Stimulated activated CD4-positive, alpha-beta T cell treated with anti-CD3 and anti-CD28 coated beads, Interleukin-1b, Interleukin-23, amount 100 ng/mL, for 24 hours (primary cell): ENCODE data around the gene CREB3L1.
A peak's percentile ranks its signal among the peaks of the same experiment; 100 is the strongest.

Experiments
- DNase-seq, 4 experiments: peaks; one replicate each; pipeline ENCODE4 v3.0.0-alpha.2; 2020; ENCODE audit warnings: low read depth in 4 of 4, low spot score in 1 of 4

Gene CREB3L1

DNA sequence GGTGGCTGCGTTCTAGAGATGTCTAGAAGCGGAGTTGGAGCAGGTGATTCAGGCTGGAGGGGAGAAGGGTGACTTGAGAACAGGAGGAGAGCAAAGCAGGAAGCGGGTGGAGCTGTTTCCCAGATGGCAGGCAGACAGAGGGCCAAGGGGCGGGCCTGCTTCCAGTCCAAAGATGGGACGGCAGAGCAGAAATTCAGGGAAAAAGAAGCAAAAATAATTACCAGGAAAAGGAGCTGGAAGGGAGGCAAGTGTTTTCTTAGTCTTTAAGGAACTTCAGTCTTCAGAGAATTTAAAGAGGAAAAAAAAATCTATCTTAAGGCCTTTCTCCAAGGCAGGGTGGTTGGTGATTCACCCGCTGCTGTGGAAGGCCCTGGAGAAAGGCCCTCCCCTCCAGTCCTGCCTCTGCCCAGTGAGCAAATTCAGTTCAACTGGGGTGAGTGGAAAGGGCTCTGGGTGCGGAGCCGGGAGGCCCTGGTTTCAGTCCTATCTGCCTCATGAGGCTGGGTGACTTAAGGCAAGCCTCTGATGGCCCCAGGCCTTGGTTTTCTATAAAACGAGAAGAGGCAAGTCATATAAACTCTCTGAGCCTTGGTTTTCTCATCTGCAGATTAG lies 4.5 kb upstream of the CREB3L1 start:
- DNase-seq: no peak

DNA sequence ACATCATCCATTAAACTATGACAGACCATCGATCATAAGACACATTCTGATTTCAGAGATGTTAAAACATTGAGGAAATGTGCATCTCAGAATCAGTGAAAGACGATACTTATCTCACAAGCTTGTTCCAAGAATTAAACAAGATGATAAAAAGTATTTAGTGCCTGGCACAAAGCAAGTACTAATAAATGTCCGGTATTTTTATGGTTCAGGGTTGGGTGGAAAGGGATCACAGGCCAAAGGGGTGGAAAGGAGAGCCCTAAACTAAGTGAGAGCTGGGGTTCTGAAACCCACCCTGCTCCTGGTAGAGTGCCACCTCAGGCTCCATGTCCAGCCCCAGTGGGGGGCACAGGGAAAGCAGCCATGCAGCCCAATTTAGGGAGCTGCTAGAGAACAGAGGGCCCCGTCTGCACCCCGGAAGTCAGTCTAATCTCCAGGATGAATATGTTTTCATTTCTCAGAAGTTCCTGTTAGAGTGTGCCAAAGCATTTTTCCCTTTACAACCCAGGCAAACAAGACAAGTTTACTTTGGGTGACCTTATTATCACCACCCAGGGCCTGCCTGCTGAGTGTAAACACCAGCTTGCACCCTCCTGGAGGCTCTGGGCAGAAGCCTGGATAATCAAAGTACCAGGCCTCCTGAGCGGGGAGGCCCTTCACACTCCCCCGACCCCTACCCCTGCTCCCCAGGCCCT lies 3.8 kb upstream of the CREB3L1 start:
- no peak for DNase-seq

DNA sequence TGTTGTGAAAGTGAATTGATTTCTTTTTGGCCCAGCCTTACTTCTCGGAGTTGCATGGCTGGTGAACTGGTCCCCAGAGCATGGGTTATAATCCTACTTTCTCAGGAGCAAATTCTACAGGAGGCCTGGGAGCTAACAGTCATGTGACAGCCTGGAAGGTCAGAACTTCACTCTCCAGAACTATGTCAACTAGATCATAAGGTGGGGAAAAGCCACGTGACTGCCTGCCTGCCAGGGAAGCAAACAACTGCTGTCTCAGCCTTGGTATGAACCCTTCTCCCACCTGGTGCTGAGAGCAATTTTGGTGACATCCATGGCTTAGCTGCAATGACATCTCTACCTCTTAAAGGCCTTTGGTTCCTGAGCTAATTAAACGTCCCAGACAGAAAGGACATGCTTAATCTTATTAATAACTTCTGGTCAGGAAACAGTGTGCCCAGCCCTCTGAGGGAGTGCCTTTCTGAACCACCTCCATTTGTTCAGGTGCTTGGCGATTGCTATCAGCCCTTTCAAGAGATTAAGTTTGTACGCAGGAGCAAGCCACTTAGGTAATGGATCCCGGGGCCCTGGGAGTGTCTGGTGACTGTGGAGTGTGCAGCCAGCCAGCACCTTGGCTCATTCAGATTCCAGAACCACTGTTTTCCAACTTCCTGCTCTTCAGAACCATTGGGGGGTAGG lies 1.4 kb upstream of the CREB3L1 start:
- DNase-seq: no peak

DNA sequence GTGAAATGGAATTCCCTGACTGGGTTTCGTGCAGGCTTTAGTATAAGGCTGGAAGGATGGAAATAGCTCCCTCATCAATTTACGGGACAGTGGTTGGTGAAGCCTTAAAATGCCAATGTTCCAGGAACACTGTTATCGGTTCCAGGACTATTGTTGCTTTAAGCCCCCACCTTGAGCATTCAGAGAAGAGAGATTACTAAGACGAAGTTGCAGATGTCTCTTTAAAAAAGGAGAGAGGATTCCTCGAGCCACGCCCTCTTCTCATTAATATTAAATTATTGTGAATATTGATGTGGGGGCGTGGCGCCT lies 195 bp upstream of the CREB3L1 start:
- DNase-seq: no peak

DNA sequence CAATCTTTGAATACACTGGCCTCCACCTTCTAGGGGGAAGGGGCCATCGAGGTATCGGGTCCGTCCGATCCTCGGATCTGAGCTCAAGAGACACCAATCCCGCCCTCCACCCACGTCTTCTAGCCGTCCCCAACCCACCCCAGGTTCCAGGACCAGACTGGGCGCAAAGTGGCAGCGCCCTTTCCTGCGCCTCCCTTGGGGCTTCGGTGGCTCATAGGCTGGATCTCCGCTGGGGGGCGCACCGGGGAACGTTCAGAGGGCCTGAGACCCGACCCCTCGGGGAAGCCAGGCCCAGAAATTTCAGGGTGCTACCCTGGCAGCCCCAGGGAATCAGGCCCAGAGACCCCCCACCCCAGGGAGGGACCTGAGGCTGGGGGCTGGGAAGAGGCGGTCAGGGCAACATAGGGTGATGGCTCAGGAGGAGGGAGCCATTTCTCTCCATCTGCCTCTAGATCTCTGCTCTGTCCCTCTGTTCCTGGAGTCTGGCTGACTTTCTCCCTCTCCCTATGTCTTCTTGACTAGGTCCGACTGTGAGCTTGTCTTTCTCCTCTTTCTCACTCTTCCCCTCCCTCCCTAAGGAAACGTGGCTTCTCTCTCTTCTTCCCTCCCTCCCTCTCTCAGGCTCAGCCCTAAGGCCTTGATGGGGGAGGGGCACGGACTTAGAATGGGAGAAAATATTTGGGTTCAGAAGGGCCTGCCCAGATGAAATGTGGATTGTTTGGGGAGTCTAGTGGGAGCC lies 1.1 kb downstream of the CREB3L1 start:
- DNase-seq: peak in 1 of 4 experiments; percentile 20

DNA sequence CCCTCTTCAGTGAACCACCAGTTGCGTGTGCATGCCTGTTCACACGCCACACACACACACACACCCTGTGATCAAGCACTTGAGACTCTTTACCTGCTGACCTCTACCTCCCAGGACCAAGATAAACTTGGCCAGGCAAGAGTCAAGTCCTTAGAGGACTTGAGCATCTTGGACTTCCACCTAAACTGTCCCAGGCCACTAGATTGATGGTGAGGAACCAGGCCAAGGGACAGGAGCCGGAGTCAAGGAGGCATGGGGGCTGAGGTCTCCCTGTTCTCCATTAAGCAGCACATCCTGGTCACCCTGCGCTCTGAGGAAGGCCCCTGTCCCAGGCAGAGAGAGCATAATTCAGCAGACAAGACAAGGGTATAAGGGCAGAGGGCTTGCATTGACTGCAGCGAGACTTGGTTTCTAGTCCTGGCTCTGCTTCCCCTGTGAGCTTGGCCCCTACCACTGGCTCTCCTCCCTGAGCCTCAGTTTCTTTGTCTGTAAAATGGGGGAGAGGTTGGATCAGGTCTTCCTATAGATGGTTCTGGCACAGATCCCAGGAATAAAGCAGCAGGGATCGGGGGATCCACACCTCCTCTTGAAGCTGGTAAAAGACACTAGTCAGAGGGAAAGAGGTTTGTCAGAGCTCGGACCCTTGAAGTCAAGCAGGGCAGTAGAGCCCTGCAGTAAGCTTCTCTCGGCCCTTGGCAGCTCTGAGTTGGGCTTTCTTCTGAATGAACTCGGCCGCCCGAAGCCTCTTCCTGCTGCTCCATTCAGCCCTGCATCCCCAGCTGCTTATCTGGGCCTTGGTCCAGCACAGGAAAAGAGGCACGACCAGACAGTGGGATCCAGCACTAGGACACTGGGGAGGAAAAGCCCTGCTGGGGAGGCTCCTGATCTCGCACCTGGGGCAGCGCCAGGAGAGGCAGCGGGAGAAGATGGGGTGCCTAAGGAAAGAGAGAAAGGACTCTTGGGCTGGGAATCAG lies 2.0 kb downstream of the CREB3L1 start:
- DNase-seq: no peak

DNA sequence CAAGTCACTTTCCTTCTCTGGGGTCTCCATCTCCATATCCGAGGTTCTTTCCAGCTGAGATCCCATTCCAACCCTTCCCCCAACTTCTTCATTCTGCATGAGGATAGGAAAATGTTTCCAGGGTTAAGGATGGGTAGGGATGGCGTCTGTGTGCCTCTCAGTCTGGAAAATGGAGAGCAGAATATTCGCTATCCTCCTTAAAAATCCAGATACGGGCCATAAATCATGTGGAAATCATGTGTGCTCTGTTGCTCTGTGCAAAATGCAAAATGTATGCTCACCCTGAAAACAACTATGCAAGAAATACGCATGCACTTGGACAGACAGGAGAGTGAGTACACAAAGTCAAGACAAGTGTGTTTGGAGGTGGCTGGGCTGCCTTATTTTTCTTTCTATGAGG lies 3.2 kb downstream of the CREB3L1 start:
- no peak for DNase-seq

DNA sequence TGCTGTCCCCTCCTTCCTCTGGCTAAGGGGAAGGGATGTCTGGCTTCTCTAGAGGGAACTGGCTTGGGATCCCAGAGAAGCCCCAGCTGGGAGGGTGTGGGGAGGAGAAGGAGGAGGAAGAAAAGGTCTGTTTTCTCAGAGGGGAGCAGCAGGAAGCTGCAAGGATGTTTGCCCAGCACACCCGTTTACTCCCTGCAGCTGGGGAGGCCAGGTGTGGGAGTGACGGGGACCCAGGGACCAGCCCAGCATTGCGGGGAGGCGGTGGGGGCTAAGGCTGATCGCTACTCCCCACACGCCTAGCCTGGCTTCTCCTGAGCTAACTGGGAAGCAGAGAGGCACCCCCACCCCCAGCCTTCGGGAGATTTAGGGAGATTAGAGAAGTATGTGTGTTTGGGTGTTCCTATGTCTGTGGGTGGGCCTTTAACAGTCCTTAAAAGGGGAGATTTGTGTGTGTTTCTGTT lies 3.9 kb downstream of the CREB3L1 start:
- DNase-seq: no peak

DNA sequence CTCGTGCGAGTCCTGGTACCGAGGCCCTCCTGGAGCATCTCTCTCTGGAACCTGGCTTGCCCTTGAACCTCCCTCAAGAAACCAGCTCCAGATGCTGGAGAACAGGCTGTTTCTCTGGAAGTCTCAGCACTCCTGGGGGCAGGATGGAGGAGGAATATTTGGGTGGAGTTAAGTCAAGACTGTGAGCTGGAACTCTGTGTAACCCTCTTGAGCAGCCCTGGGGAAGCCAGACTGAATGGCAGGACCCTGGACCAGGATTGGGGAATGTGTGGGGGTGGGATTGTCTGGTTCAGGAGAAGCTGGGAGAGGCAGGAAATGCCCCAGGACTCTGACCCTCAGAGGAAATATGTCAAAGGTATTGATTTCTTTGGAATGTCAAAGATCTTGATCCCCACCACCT lies 7.7 kb downstream of the CREB3L1 start:
- DNase-seq: no peak

DNA sequence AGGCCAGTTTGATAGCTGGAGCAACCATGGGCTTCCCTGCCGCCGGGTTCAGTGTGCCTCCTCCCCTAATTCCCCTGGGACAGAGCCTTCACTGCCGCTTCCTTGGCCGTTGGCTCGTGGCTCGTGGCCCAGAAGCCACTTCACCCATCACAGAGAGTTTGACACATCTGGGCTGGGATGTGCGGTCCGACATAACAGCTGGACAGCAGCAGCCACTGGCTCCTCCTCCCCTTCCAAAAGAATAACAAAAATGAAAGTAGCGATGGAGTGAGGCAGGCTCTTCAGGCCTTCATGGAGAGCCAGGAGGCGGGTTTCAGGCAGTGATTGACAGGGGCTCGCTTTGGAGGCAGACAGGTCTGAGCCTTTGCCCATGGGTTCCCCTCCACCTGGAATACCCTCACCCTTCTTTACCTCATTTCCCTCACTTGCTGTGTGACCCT lies 8.2 kb downstream of the CREB3L1 start:
- DNase-seq: no peak

DNA sequence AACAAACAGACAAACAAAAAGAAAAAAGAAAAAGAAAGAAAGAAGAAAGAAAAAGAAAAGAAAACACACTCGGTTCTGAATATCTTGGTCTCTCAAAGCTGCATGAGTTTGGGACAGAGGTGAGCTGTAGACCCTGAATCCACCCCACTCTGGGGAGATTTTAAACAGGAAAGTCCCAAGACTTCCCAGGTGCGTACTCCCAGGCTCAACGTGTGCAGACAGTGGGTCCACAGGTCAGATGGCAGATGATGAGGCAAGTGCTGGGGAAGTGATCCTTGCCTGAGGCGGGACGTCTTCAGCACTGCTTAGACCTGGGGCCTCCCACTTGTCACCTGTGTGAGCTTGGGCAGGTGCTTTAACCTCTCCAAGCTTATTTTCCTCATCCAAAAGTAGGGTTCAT lies 9.3 kb downstream of the CREB3L1 start:
- no peak for DNase-seq

DNA sequence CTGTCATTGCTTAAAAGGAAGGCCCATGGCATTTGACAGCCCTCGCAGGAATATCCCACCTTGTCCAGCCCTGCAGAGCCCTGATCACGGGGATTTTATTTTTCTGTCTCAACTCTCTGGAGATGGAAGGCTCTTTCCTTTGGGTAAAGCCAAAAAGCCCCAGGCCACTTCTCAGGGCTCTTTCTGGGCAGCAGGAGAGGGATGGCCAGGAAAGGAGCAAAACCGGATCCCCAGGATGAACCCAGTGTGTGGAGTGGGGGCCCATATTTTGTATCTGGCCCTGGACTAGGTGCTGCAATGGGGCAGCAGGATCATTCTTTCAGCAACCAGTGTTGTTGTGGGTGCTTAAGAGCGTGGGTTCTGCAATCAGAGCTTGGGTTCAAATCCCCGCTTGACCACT lies 11.0 kb downstream of the CREB3L1 start:
- no peak for DNase-seq

DNA sequence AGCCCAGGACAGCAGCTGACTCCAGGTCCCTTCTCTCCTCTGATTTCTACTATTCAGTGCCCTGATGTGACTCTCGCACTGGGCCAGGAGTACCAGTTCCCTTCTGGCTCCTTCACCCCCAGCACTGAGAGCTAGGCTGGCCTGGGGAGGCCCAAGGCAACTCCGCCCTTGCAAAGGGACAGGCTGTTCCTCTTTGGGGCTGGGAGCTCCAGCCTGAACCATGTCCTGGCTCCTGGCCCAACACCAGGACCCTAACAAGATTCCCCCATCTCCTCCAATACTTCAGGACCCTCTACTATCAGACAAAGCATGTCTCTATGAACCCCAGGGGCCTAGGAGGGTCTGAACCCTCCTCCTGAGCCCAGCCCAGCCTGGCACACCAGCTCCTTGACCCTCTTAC lies 12.5 kb downstream of the CREB3L1 start:
- DNase-seq: no peak

DNA sequence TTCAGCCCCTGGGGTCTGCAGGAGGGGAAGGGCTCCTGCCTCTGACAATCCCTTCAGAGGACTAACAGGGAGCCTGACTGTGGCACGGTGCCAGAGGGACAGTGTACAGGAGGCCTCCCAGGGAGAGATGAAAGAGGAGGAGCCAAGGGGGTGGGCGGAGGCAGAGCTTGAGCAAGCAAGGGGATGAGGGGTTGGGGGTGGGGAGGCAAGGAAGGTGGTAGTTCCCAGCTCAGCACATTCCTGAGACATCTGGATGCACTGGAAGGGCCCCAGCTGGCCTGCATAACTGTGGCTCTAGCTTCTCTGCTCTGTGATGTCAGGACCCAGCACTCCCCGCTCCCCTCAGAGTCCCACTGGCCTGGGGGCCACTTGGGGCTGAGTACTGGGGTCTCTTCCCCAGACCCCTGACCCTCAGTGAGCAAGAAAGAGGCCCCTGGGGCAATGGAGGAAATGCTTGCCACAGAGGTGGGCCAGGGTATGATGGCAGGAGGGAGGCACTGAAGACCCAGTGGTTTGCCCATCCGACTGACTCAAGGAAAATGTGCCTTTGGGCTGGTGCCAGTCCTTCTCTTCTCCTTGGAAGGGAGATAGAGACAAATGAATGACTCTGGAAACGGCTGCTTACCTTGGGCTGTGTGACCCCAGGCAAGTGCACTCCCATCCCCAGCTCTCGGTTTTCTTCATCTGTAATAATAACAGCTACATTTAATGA lies 13.3 kb downstream of the CREB3L1 start:
- no peak for DNase-seq

DNA sequence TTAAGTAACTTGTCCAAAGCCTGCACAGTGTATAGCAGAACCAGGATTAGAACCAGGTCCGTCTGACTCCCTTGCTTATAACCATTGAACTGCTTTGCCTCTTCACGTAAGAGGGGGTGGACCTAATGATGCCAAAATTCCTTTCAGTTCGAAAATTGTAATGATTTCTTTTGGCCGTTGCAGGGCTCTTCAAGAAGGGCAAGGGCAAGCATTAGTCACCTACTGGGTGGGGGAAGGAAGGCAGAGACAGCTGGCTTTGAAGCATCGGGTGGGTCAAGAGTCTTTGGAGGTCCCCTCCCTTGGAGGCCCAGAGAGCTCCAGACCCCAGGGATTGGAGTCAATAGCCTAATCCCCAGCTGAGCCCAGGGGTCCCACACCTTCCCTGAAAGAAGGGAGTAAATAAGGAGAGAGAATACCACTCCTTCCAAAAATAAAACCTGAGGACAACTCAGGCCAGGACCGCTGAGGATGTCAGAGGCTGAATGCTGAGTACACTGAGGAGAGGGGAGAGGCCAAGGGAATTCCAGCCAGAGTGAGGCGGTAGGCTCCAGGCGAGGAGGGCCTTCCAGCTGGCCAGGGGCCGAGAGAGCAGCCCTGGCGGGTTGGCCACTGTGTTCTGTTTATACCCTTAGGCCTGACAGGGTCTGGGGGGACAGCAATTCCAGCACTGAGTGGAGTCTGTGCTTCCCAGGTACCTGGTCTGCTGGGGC lies 14.1 kb downstream of the CREB3L1 start:
- no peak for DNase-seq

DNA sequence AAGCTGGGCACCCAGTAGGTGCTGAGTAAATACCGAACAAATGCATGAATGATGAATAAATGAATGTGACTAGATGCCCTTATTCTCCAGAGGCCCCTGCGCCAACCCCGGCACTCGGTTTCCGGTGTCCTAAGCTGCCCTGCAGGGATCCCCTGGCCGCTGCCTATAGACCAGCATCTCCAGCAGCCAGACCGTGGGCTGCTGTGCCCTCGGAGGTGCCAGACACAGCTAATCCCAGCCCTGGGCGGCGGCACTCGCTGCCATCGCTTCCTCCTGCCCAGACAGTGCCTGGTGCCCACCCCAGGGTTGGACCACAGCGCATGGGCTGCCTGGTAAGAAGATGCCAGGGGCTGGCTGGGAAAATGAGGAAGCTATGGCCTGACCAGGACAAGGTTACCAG lies 15.6 kb downstream of the CREB3L1 start:
- no peak for DNase-seq

DNA sequence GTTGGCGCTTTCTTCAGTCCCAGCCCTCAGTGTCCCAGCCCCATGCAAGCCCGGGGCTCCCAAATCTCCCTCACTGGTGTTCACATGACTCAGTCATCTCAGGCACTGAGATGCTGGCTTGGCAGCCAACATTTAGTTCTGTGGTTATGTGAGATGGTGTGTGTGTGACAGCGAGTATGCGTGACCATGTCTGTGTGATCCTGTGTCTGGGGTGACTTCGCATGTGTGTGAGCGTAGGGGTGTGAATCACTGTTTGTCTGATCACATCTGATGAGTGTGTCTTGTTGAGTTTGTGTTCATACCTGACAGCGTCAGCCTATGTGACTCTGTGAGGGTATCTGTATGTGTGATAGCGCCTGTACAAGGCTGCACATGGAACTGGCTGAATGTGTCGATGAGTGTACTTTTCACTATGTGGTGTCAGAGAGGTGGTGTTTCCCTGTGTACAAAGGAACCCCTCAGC lies 16.2 kb downstream of the CREB3L1 start:
- DNase-seq: no peak

DNA sequence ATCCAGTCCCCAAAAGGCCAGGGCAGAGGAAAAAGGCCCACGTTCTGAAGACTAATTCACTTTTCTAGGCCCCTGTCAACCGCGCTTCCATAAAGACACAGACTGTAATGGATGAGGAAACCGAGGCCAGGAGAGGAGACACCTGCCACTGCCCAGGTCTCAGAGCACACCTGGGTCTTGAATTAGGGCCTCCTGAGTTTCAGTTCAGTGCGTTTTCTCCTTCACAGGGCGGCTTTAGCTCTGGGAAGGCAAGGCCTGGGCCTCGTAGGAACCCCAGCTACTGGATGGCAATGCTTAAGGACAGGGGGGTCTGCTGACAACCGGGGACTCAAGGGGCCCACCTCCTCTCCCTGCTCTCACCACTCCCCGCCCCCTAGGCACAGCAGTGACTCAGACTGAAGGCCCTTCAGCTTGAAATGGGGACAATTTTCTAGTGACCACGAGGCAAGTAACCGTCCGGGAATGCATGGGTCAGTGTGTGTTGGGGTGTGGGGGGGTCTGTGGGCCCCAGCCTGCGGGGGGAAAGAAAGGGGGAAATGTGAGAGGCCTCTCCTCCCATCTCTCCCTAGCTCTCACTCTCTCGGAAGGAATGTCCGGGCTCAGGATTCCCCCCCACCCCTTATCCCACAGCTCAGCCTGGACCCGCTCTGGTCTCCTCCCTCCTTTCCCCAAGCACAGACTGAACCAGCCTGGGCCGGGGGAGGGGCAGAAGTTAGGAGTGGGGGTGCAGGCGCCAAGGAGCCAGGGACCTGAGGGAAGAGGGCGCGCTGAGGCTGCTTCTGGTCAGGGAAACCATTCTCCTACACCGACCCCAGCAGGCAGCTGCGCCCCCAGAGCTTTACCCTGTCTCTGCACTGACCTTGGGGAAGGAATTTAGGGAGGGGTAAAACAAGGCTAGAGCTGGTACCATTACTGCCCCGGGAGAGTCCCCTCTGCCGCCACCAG lies 17.2 kb downstream of the CREB3L1 start:
- DNase-seq: no peak
